RWPE2 (cell line): ENCODE measurements around the gene ZNF547.

ENCODE experiments used
- ATAC-seq: fragments of 200-7000 bp; cut with Tn5 transposase; 3 replicates; pipeline ENCODE4 v1.9.1; 2021; ENCODE audit warnings: low read depth
- DNase-seq: peaks from one replicate; pipeline ENCODE4 v3.0.0-alpha.2; 2020; ENCODE audit warnings: low spot score
- H3K27ac ChIP-seq: fragments of 450-650 bp; 2 replicates; pipeline ENCODE4 v1.5.1; 2017; ENCODE audit warnings: mild to moderate bottlenecking; ENCODE audit not compliant: poor library complexity, severe bottlenecking
- H3K27me3 ChIP-seq: fragments of 250-450 bp; sonication (Bioruptor Pico); 2 replicates; pipeline ENCODE4 v1.5.1; 2021; ENCODE audit warnings: mild to moderate bottlenecking, moderate library complexity; ENCODE audit not compliant: insufficient read depth, poor library complexity, severe bottlenecking
- H3K36me3 ChIP-seq: fragments of 250-450 bp; sonication (Bioruptor Pico); 2 replicates; pipeline ENCODE4 v1.5.1; 2020; ENCODE audit warnings: low read depth, mild to moderate bottlenecking, moderate library complexity
- H3K4me1 ChIP-seq: fragments of 250-450 bp; sonication (Bioruptor Pico); 2 replicates; pipeline ENCODE4 v1.5.1; 2021; ENCODE audit warnings: mild to moderate bottlenecking, moderate library complexity; ENCODE audit not compliant: insufficient read depth, poor library complexity, severe bottlenecking
- H3K4me3 ChIP-seq: fragments of 250-450 bp; sonication (Bioruptor Pico); 2 replicates; pipeline ENCODE4 v1.5.1; 2021; ENCODE audit warnings: mild to moderate bottlenecking, moderate library complexity; ENCODE audit not compliant: severe bottlenecking
- H3K9me3 ChIP-seq: fragments of 250-450 bp; sonication (Bioruptor Pico); 2 replicates; pipeline ENCODE4 v1.5.1; 2021; ENCODE audit warnings: mild to moderate bottlenecking, moderate library complexity; ENCODE audit not compliant: severe bottlenecking
- TF ChIP-seq, protein P1 (sequence below): fragments of 450-650 bp; IDR thresholded peaks from one replicate; pipeline ENCODE4 v1.5.1; 2017; ENCODE audit warnings: mild to moderate bottlenecking, moderate library complexity; ENCODE audit not compliant: poor library complexity, severe bottlenecking

The ZNF547 gene

DNA sequence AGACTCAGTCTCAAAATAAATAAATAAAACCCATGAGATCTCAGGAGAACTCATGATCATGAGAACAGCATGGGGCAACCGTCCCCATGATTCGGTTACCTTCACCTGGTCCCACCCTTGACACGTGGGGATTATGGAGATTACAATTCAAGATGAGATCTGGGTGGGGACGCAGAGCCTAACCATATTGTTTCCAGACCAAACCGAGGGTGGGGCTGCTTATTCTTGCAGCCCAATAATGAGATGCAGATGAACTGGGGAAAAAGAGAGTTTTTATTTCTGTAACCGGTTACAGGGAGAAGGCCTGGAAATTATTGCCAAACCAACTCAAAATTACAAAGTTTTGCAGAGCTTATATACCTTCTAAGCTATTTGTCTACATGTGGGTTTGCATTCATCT lies 12.8 kb downstream of the ZNF547 start:
- Histone ChIP-seq H3K27me3 (no peaks in the 10 kb centered on the region), H3K36me3 (peaks cover 37% of the 10 kb centered on the region), H3K9me3 (peaks cover 8% of the 10 kb centered on the region), H3K27ac (no peak overlapping the region), H3K4me3 (no peak overlapping the region), H3K4me1 (no peaks in the 10 kb centered on the region)
- TF ChIP-seq, protein P1, sequence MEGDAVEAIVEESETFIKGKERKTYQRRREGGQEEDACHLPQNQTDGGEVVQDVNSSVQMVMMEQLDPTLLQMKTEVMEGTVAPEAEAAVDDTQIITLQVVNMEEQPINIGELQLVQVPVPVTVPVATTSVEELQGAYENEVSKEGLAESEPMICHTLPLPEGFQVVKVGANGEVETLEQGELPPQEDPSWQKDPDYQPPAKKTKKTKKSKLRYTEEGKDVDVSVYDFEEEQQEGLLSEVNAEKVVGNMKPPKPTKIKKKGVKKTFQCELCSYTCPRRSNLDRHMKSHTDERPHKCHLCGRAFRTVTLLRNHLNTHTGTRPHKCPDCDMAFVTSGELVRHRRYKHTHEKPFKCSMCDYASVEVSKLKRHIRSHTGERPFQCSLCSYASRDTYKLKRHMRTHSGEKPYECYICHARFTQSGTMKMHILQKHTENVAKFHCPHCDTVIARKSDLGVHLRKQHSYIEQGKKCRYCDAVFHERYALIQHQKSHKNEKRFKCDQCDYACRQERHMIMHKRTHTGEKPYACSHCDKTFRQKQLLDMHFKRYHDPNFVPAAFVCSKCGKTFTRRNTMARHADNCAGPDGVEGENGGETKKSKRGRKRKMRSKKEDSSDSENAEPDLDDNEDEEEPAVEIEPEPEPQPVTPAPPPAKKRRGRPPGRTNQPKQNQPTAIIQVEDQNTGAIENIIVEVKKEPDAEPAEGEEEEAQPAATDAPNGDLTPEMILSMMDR: no peak
- DNase-seq (no peak), ATAC-seq (no peak)

DNA sequence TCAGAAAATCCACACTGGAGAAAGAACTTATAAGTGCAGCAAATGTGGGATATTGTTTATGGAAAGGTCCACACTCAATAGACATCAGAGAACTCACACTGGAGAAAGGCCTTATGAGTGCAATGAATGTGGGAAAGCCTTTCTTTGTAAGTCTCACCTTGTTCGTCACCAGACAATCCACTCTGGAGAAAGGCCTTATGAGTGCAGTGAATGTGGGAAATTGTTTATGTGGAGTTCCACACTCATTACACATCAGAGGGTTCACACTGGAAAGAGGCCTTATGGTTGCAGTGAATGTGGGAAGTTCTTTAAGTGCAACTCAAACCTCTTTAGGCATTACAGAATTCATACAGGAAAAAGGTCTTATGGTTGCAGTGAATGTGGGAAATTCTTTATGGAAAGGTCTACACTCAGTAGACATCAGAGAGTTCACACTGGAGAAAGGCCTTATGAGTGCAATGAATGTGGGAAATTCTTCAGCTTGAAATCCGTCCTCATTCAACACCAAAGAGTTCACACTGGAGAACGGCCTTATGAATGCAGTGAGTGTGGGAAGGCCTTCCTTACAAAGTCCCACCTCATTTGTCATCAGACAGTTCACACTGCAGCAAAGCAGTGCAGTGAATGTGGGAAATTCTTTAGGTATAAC lies 14.3 kb downstream of the ZNF547 start:
- Histone ChIP-seq H3K27me3 (no peaks in the 10 kb centered on the region), H3K36me3 (peaks cover 36% of the 10 kb centered on the region), H3K4me3 (no peak overlapping the region), H3K4me1 (no peaks in the 10 kb centered on the region), H3K27ac (no peak overlapping the region), H3K9me3 (peaks cover 8% of the 10 kb centered on the region)
- TF ChIP-seq, protein P1: no peak
- ATAC-seq: no peak
- DNase-seq: no peak

DNA sequence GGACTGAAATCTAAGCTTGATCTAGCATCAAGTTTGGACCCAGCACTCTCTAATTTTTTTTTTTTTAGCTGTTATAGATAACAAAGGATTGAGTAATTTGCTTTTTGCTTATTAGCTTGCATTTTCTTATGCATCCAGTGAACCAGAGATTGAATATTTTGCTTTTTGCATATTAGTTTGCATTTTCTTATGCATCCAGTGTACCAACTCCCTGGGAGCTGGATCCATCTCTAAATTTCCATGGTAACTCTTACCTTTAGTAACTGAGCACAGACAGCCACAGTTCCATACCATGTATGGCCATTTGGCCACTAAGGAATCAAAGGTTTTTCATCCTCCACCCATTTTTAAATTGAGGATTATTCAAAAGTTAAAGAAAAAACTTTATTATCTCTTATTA lies 17.6 kb downstream of the ZNF547 start:
- H3K9me3 ChIP-seq: peaks cover 3% of the 10 kb centered on the region
- H3K36me3 ChIP-seq: peaks cover 15% of the 10 kb centered on the region
- H3K27me3 ChIP-seq: no peaks in the 10 kb centered on the region
- ATAC-seq (no peak), DNase-seq (no peak)
- no peak overlapping the region for H3K4me3 ChIP-seq
- no peak overlapping the region for H3K27ac ChIP-seq
- TF ChIP-seq, protein P1: no peak
- no peaks in the 10 kb centered on the region for H3K4me1 ChIP-seq

DNA sequence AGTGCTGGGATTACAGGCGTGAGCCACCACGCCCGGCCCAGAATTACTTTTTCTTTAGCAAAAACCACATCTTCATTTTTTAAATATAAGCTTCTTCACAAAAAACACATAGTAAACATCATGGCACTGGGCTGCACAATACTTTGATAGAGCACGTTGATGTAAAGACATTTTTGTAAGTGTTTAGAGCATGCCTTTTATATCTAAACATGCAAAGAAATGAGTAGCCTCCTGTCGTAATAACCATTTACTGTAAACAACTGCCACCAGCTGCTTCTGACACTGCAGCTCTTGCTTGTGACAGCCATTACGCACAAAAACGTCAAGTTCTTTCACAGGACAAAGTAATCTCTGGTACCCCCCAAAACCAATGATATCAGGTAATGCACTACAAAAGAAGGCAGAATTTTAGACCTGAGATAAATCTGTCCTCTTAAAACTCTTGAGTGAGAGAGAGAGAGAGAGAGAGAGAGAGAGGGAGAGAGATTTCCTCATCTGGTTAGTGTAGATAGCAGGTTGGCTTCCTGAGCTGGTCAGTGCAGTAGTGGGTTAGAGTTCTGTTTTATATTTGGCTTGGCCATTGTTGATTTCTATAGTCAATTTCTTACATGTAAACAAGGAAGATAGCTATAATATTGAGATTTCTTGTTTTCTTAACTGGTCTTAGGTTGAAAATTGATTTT lies 19.6 kb downstream of the ZNF547 start:
- Histone ChIP-seq H3K27ac (no peak overlapping the region), H3K9me3 (peaks cover 2% of the 10 kb centered on the region), H3K27me3 (no peaks in the 10 kb centered on the region), H3K36me3 (no peaks in the 10 kb centered on the region; the same call in 1 of the 2 replicates), H3K4me1 (no peaks in the 10 kb centered on the region), H3K4me3 (no peak overlapping the region)
- TF ChIP-seq, protein P1: no peak
- ATAC-seq (no peak), DNase-seq (no peak)

DNA sequence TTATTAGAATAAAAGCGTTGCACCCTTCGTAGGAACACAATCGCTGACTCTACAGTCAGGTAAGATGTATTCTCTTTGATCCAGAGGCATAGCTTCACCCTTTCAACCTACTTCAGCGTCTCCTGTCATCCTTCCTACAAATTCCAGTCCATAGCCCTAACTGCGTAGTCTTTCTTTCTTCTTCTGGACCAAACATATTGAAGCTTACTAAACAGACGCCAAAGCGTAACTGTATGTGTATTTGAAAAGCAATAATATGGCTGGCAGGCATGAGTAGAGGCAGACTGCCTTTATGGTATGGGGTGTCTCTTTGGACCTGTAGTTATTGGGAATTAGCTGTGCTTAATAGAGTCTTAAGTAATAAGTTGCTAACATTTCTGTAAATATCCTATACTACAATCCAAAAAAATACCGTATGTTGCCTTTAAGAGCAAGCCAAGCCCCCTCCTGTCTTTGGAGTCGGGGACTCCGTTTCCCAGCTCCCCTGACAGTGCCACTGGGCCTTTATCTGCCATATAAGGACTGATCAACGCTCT lies 25.9 kb downstream of the ZNF547 start:
- peak overlapping the region; percentile 32 for H3K27ac ChIP-seq
- H3K4me3 ChIP-seq: peak overlapping the region; percentile 67

More for the DNA sequence above, 25.9 kb downstream of the ZNF547 start:
- TF ChIP-seq, protein P1: no peak
- Histone ChIP-seq H3K36me3 (peaks cover 18% of the 10 kb centered on the region), H3K4me1 (peaks cover 11% of the 10 kb centered on the region), H3K27me3 (no peaks in the 10 kb centered on the region), H3K9me3 (no peaks in the 10 kb centered on the region)
- DNase-seq (no peak), ATAC-seq (no peak)
